GM18909 (cell line): ENCODE results near the gene OR5AN1.

Experiments used
- ATAC-seq: cut with Tn5 transposase; IDR thresholded peaks from one replicate; pipeline ENCODE4 v1.9.1; 2021; ENCODE audit warnings: mild to moderate bottlenecking; ENCODE audit not compliant: unreplicated experiment, poor library complexity

Gene OR5AN1

DNA sequence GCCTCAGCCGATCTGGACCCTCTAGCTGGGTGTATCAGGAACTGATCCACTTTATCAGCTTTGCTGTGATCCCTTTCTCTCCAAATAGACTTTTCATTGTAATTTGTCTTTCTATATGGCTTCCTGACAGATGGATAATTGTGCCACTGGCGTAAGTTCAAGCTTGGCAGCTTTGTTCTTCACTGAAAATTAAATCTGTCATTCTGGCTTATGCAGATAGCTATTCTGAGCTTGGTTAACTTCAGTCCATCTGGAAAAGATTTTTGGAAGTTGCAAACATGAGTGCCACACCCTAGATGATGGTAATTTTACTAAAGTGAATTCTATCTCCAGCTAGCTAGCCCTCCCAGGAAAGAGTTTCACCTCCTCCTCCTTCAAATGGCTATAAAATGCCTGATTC lies 59.5 kb downstream of the OR5AN1 start:
- ATAC-seq = no peak
